GM12874 (cell line): ENCODE data around the gene LAMTOR1.

ENCODE experiments used
- TF ChIP-seq, protein P1 (sequence below): IDR thresholded peaks from 2 replicates; pipeline ENCODE4 v1.5.1; 2011; ENCODE audit warnings: low read depth, mild to moderate bottlenecking, control low read depth, low read length, moderate library complexity; ENCODE audit not compliant: insufficient read depth

Gene LAMTOR1

DNA sequence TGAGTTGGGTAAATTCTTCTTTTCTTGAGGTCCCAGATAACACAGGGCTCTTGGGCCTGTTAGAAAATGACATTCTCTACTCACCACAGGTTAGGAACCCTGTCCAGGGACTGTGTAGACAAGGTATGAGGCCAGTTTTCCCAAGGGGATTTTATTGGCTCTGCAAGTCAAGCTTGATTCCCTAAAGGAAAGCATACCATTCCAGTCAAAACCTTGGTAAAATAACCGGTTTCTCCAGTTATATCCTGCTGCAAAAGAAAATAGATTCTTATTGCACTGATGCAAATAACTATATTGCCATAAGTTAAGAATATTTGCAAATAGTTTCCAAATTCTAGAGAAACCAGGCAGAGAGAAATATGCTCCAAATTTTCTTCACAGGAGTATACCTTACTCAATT, 22.9 kb upstream of the LAMTOR1 start:
- TF ChIP-seq, protein P1, sequence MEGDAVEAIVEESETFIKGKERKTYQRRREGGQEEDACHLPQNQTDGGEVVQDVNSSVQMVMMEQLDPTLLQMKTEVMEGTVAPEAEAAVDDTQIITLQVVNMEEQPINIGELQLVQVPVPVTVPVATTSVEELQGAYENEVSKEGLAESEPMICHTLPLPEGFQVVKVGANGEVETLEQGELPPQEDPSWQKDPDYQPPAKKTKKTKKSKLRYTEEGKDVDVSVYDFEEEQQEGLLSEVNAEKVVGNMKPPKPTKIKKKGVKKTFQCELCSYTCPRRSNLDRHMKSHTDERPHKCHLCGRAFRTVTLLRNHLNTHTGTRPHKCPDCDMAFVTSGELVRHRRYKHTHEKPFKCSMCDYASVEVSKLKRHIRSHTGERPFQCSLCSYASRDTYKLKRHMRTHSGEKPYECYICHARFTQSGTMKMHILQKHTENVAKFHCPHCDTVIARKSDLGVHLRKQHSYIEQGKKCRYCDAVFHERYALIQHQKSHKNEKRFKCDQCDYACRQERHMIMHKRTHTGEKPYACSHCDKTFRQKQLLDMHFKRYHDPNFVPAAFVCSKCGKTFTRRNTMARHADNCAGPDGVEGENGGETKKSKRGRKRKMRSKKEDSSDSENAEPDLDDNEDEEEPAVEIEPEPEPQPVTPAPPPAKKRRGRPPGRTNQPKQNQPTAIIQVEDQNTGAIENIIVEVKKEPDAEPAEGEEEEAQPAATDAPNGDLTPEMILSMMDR: no peak

DNA sequence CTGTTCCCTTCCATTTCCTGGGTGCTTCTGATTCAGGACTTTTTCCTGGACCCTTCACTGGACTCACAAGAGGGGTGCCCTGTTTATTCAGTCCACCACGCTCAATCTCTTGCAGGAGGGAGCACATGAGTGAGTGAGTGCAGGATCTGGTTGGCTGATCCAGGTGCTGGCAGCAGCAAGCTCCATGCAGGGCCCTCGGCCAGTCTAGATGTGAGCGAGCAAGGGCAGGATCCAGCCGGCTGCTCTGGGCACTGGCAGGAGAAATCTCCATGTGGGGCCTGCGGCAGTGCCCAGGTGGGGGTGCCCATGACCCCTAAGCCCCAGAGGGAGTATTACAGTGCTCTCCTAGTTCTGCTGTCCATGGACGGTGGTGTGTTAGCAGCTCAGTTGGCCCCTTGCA, 20.9 kb upstream of the LAMTOR1 start:
- TF ChIP-seq, protein P1: no peak

DNA sequence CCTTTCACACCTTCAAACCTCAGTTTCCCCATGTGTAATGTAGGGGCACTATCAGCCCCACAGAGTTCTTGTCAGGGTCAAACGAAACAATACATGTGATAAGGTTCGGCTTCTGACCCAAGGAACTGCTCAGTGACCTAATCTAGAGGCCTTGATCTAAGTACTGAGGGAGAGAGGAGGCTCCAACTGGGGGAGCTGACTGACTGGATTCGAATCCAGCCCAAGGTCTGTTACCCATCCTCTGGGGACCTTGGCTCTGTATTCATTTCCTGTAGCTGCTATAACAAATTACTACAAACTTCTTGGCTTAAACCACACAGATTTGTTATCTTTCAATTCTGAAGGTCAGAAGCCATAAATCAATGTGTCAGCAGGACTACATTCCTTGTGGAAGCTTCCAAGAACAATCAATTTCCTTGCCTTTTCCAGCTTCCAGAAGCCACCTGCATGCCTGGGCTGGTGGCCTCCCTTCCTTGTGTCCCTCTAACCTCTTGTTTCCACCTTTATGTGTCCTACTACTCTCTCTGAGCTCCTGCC, 20.1 kb upstream of the LAMTOR1 start:
- TF ChIP-seq, protein P1: no peak

DNA sequence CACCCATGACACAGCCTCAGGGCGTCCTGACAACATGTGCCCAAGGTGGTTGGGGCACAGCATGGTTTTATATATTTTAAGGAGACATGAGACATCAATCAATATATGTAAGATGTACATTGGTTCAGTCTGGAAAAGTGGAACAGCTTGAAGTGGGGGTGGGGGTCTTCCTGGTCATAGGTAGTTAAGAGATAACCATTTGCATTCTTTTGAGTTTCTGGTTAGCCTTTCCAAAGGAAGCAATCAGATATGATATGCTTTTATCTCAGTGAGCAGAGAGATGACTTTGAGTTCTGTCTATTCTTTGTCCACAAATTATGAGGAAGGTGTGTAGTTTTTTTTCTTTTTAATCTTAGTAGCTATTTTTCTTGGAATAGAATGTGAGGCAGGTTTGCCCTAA, 19.5 kb upstream of the LAMTOR1 start:
- TF ChIP-seq, protein P1: no peak

- TF ChIP-seq, protein P1: no peak
Observed at GRCh38 chr11:72120930-72121329, 17.8 kb upstream of the LAMTOR1 start.

- TF ChIP-seq, protein P1: no peak
Observed at GRCh38 chr11:72119198-72119597, 16.1 kb upstream of the LAMTOR1 start.

GRCh38 chr11:72116019-72116755, 13.1 kb upstream of the LAMTOR1 start:
- TF ChIP-seq, protein P1: no peak
